ENCODE data around the gene BAK1. TPM values are rescaled to one million over a fixed set of nuclear protein-coding genes. Genes with fewer than 3 reads are reported as not detected.
"Not testable (repeated sequence)": the region's sequence is repeated elsewhere in the genome, so short reads cannot be mapped to it uniquely, and the experiment has no call there.

BAK1 gene
- total RNA-seq, 1 experiment from 2014 or later, result 18.9 TPM

GRCh38 chr6:33546766-33547165 lies 33.3 kb downstream of the BAK1 start:
- intact Hi-C loops (cut with micrococcal nuclease), result no loop called here
- H3K4me1 ChIP-seq (ENCODE audit: control insufficient read depth in 1 of 2, insufficient read depth in 2 of 2, low read length in 2 of 2), result no peaks in the 10 kb centered on the region
- no peak overlapping the region for H3K9ac ChIP-seq (ENCODE audit: low read length)
- no peak overlapping the region for H3K4me2 ChIP-seq (ENCODE audit: low read length)
- no TSS peak for BruUV-seq (replicated peaks)
- H3K9me2 ChIP-seq (ENCODE audit: insufficient read depth), result no peaks in the 10 kb centered on the region
- no peaks in the 10 kb centered on the region for H3K27me3 ChIP-seq (ENCODE audit: insufficient read depth, low read length)
- no peaks in the 10 kb centered on the region for H3K79me2 ChIP-seq (ENCODE audit: insufficient read depth, low read length)
- ChIA-PET RAD21 (ENCODE audit: low non-redundant PET in 1 of 2, low total read pairs in 2 of 2, uncharacterized antibody in 2 of 2, unreplicated experiment in 2 of 2) (no interaction called here), CTCF (no interaction called here), POLR2A (no interaction called here)
- ATAC-seq, result no peak
- no peaks in the 10 kb centered on the region for H3K9me3 ChIP-seq (ENCODE audit: control insufficient read depth in 1 of 2, insufficient read depth in 1 of 2, low read depth in 1 of 2, low read length in 2 of 2)
- H3K27ac ChIP-seq (ENCODE audit: low read depth, low read length), result no peak overlapping the region
- no peak for DNase-seq (ENCODE audit: low read depth, low spot score)
- no peaks in the 10 kb centered on the region for H3K36me3 ChIP-seq (ENCODE audit: control insufficient read depth in 1 of 2, insufficient read depth in 2 of 2, low read length in 2 of 2)
- no peak for TF ChIP-seq TCF7L2 (IDR thresholded peaks at IDR 0.05; ENCODE audit: borderline replicate concordance, extremely low read depth, insufficient read depth, insufficient read length)
- TF ChIP-seq CTCF (IDR thresholded peaks at IDR 0.05 in 2 of 3, conservative IDR thresholded peaks at IDR 0.05 in 1 of 3; ENCODE audit: borderline replicate concordance in 1 of 3, insufficient read depth in 1 of 3, low read depth in 2 of 3, low read length in 2 of 3), result no peak
- TF ChIP-seq ZBTB33 (IDR thresholded peaks at IDR 0.05; ENCODE audit: extremely low read depth, insufficient replicate concordance, low read length), result no peak
- no peak for TF ChIP-seq POLR2A (IDR thresholded peaks at IDR 0.05; ENCODE audit: borderline replicate concordance, extremely low read depth, insufficient read depth, insufficient read length)
- TF ChIP-seq CEBPB (IDR thresholded peaks at IDR 0.05; ENCODE audit: low read depth), result no peak
- no peak for TF ChIP-seq ELF1 (IDR thresholded peaks at IDR 0.05; ENCODE audit: borderline replicate concordance, low read depth)
- TF ChIP-seq ZFX (IDR thresholded peaks at IDR 0.05), result no peak
- TF ChIP-seq ZNF274 (IDR thresholded peaks at IDR 0.05; ENCODE audit: low read depth, low read length), result no peak
- no peak for TF ChIP-seq EZH2phosphoT487 (IDR thresholded peaks at IDR 0.05; ENCODE audit: borderline replicate concordance)
- no peak for TF ChIP-seq MAX (IDR thresholded peaks at IDR 0.05)
- no peaks in the 10 kb centered on the region for H4K20me1 ChIP-seq (ENCODE audit: insufficient read depth)
- H2AFZ ChIP-seq (ENCODE audit: low read depth, low read length, poor library complexity, severe bottlenecking), result no peak overlapping the region
- no peak overlapping the region for H3K4me3 ChIP-seq (replicated peaks in 1 of 2; ENCODE audit: low read depth in 1 of 2, low read length in 2 of 2)

- CTCF ChIA-PET; ATAC-seq; H3K4me2 ChIP-seq (ENCODE audit: low read length): not testable (repeated sequence)
Measured at GRCh38 chr6:33545292-33545691, 34.8 kb downstream of the BAK1 start.

More at GRCh38 chr6:33545292-33545691, 34.8 kb downstream of the BAK1 start:
- H3K4me1 ChIP-seq (ENCODE audit: control insufficient read depth in 1 of 2, insufficient read depth in 2 of 2, low read length in 2 of 2); intact Hi-C loops (cut with micrococcal nuclease); POLR2A ChIA-PET; H2AFZ ChIP-seq (ENCODE audit: low read depth, low read length, poor library complexity, severe bottlenecking); H3K79me2 ChIP-seq (ENCODE audit: insufficient read depth, low read length); H4K20me1 ChIP-seq (ENCODE audit: insufficient read depth); DNase-seq (ENCODE audit: low read depth, low spot score); RAD21 ChIA-PET (ENCODE audit: low non-redundant PET in 1 of 2, low total read pairs in 2 of 2, uncharacterized antibody in 2 of 2, unreplicated experiment in 2 of 2); H3K9me2 ChIP-seq (ENCODE audit: insufficient read depth); H3K27me3 ChIP-seq (ENCODE audit: insufficient read depth, low read length); H3K36me3 ChIP-seq (ENCODE audit: control insufficient read depth in 1 of 2, insufficient read depth in 2 of 2, low read length in 2 of 2); H3K27ac ChIP-seq (ENCODE audit: low read depth, low read length); H3K9me3 ChIP-seq (ENCODE audit: control insufficient read depth in 1 of 2, insufficient read depth in 1 of 2, low read depth in 1 of 2, low read length in 2 of 2); H3K9ac ChIP-seq (ENCODE audit: low read length); BruUV-seq (replicated peaks); H3K4me3 ChIP-seq (replicated peaks in 1 of 2; ENCODE audit: low read depth in 1 of 2, low read length in 2 of 2): not testable (repeated sequence)

Data from HCT116 (cell line).